Measurements from ENCODE around the gene HDAC7. TPM values are rescaled to one million over a fixed set of nuclear protein-coding genes. Genes with fewer than 3 reads are reported as not detected.

HDAC7 gene
- total and polyA plus RNA-seq, 8 donors: 17.9 to 48.1 (median 23.2) TPM

DNA sequence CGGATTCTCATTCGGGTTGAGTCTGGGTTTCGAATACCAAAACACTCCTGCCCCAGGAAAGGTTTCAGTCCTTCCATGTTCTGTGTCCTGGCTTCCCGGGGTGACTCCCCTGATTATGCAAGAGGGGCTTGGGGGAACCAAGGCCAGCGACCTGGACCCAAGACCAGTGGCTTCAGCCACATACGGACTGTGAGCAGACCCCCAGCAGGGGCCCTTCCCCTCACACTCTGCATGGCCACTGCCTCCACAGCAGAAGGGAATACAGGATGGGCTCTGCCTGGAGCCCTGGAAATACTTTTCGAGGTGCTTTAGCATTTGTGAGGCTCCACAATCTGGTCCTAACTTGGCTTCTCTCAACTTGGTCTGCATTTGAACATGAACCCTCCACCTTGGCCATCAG, 19.1 kb downstream of the HDAC7 start:
- H3K4me1 ChIP-seq: peaks cover 0 to 27% (median 0%) of the 10 kb centered on the region in 3 donors
- TF ChIP-seq, protein P1, sequence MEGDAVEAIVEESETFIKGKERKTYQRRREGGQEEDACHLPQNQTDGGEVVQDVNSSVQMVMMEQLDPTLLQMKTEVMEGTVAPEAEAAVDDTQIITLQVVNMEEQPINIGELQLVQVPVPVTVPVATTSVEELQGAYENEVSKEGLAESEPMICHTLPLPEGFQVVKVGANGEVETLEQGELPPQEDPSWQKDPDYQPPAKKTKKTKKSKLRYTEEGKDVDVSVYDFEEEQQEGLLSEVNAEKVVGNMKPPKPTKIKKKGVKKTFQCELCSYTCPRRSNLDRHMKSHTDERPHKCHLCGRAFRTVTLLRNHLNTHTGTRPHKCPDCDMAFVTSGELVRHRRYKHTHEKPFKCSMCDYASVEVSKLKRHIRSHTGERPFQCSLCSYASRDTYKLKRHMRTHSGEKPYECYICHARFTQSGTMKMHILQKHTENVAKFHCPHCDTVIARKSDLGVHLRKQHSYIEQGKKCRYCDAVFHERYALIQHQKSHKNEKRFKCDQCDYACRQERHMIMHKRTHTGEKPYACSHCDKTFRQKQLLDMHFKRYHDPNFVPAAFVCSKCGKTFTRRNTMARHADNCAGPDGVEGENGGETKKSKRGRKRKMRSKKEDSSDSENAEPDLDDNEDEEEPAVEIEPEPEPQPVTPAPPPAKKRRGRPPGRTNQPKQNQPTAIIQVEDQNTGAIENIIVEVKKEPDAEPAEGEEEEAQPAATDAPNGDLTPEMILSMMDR (IDR thresholded peaks at IDR 0.05): no peak

DNA sequence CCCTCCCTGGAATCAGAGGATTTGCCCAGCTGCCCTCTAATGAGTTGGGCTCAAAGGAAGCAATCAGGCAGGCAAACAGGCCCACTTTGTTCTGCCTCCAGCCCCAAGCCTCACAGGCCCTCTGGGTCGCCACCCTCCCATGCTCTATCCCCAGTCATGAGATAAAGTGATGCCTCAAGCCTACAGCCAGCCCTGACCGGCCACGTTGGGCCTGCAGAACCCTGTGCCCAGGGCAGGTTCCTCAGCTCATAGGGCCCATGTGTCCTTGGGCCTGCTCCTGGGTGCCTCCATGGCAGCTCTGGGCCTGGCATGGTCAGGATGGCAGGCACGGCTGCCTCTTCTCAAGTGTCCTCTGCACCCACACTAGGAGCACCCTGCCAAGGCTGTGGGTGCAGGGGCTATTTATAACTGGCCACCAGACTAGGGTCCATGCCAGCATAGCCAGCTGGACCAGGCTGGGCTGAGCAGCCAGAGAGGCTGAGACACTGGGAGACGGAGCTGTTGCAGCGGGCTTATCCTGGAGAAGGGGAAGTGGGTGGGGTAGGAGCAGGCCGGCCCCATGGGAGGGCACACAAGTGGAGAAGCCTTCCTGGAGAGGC, 20.2 kb downstream of the HDAC7 start:
- DNase-seq: no peak
- TF ChIP-seq, protein P1 (IDR thresholded peaks at IDR 0.05): no peak
- Histone ChIP-seq H3K27me3 (no peaks in the 10 kb centered on the region), H3K27ac (no peak overlapping the region), H3K4me1 (peaks cover 0 to 25% (median 0%) of the 10 kb centered on the region in 3 donors), H3K9me3 (no peaks in the 10 kb centered on the region), H3K36me3 (no peaks in the 10 kb centered on the region), H3K4me3 (no peak overlapping the region)
- no peak for ATAC-seq
- FAIRE-seq: no peak
- WGBS, 2 donors: 86 to 88% methylated on average over 7 of the region's 7 CpGs
- intact Hi-C loops (cut with DNase I): no loop called here

More for the DNA sequence above, 19.1 kb downstream of the HDAC7 start:
- Histone ChIP-seq H3K9me3 (no peaks in the 10 kb centered on the region), H3K27me3 (no peaks in the 10 kb centered on the region), H3K36me3 (no peaks in the 10 kb centered on the region), H3K4me3 (no peak overlapping the region), H3K27ac (peak overlapping the region in 2 of 4 donors; percentile 78 to 81)
- 85 to 92% methylated on average over 7 of the region's 7 CpGs for WGBS, 2 donors
- intact Hi-C loops (cut with DNase I): no loop called here
- no peak for ATAC-seq
- FAIRE-seq: no peak
- DNase-seq: no peak

DNA sequence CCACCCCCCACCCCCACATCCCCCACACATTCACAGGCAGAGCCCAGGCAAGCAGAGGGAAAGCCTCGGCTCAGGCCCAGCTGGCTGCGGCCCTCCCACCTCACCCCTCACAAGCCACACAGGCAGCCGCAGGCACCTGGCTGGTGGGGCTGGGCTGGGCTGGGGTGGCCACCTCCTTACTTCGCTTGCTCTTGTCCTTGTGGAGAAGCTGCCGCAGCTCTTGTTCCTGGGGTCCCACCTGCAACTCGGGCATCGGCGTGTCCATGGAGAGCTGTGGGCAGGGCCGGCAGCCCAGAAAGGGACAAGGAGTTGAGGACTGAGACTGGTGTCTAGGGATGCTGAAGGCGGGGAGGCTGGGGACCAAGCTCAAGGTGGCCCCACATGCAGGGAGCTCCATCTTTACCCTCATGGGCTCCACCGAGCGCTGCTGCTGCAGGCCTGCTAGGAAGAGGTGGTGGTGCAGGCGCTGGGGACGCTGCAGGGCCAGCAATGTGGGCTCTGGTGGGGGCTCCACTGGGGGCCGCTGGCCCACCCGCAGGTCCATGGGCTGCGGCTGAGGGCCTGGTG, 21.2 kb downstream of the HDAC7 start:
- FAIRE-seq: no peak
- Histone ChIP-seq H3K9me3 (no peaks in the 10 kb centered on the region), H3K27ac (no peak overlapping the region), H3K36me3 (no peaks in the 10 kb centered on the region), H3K27me3 (no peaks in the 10 kb centered on the region), H3K4me3 (no peak overlapping the region), H3K4me1 (peaks cover 0 to 15% (median 0%) of the 10 kb centered on the region in 3 donors)
- intact Hi-C loops (cut with DNase I): no loop called here
- TF ChIP-seq, protein P1 (IDR thresholded peaks at IDR 0.05): no peak
- DNase-seq: peak in 1 of 6 donors; percentile 69
- 91 to 94% methylated on average over 15 to 17 of the region's 17 CpGs for WGBS, 2 donors
- no peak for ATAC-seq

DNA sequence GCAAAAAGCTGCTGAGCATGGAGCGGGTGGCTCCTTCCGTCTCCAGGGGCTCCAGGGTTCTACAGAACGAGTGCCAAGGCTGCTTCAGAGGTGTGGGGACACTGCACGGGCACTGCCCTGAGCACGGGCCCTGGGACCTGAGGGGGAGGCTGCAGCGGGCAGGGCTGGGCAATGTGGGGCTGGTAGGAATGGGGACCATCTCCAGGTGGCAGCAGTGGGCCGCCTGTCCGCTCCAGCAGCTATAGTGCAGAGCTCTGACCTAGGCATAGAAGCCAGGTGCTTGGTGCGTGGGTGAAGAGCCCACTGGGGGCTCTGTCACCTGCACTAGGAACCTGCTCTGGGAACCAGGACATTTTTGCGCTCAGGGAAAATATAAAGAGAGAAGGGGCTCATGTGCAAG, 22.3 kb downstream of the HDAC7 start:
- no peak for FAIRE-seq
- H3K4me3 ChIP-seq: no peak overlapping the region
- TF ChIP-seq, protein P1 (IDR thresholded peaks at IDR 0.05): no peak
- intact Hi-C loops (cut with DNase I): no loop called here
- no peak for DNase-seq
- 83 to 85% methylated on average over 10 of the region's 10 CpGs for WGBS, 2 donors
- H3K36me3 ChIP-seq: no peaks in the 10 kb centered on the region
- peak in 1 of 4 donors; percentile 36 for ATAC-seq
- H3K27me3 ChIP-seq: no peaks in the 10 kb centered on the region
- no peak overlapping the region for H3K27ac ChIP-seq
- H3K9me3 ChIP-seq: no peaks in the 10 kb centered on the region
- peaks cover 0 to 8% (median 0%) of the 10 kb centered on the region in 3 donors for H3K4me1 ChIP-seq

DNA sequence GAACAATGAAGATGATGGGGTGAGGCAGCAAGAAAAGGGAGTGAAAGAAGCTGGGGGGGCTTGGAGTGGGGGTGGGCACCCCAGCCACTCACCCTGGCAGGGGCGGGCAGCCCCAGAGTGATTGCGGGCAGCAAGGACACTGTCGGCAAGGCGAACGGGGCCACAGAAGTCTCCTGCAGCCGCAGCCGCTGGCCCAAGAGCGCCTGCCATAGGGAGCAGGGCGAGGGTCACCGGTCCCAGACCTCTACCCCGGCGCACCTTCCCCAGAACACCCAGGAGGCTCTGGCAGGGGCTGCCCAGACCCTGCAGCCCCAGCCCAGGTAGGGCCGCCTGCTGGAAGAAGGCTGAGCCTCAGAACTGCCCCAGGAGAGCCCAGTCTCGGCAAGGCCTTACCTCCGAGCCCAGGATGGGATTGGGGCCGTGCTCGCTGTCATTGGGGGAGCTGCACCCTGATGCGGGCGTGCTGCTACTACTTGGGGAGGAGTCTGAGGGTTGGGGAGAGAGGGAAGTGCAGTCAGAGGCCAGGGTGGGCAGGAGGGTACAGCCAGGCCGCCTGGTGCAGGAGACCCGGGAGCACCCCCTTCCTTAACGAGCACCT, 23.8 kb downstream of the HDAC7 start:
- Histone ChIP-seq H3K27ac (no peak overlapping the region), H3K27me3 (no peaks in the 10 kb centered on the region), H3K4me3 (no peak overlapping the region), H3K4me1 (no peaks in the 10 kb centered on the region), H3K9me3 (no peaks in the 10 kb centered on the region), H3K36me3 (peaks cover 0 to 5% (median 0%) of the 10 kb centered on the region in 3 donors)
- no peak for ATAC-seq
- 91 to 94% methylated on average over 21 to 22 of the region's 22 CpGs for WGBS, 2 donors
- TF ChIP-seq, protein P1 (IDR thresholded peaks at IDR 0.05): no peak
- DNase-seq: peak in 1 of 6 donors; percentile 56
- no peak for FAIRE-seq
- intact Hi-C loops (cut with DNase I): no loop called here

Data from pancreas (tissue), 10 donors.